Esophagus squamous epithelium (tissue), 5 donors: ENCODE results near the gene SFTPA2. TPM values are rescaled to one million over a fixed set of nuclear protein-coding genes. Genes with fewer than 3 reads are reported as not detected.
"Not testable (repeated sequence)": the region's sequence is repeated elsewhere in the genome, so short reads cannot be mapped to it uniquely, and the experiment has no call there.

Source experiments
- DNase-seq: peaks from one replicate; lab custom pipeline; 2025; lab: John Stamatoyannopoulos, UW
- H3K27ac ChIP-seq, 4 donors: fragments of 200-600 bp; sonication (generic); one replicate each; pipeline ENCODE4 v1.5.1; 2016 to 2019; ENCODE audit warnings: mild to moderate bottlenecking in 1 of 4
- H3K27me3 ChIP-seq, 4 donors: fragments of 200-600 bp; sonication (generic); 1 replicate in 3 of 4; 2 replicates in 1 of 4; pipeline versions ENCODE4 v1.5.1 to v1.6.0; 2017 to 2021; ENCODE audit warnings: antibody characterized with exemption in 1 of 4
- H3K36me3 ChIP-seq, 3 donors: fragments of 200-600 bp; sonication (generic); one replicate each; pipeline ENCODE4 v1.5.1; 2016 to 2019
- H3K4me1 ChIP-seq, 3 donors: fragments of 200-600 bp; sonication (generic); one replicate each; pipeline ENCODE4 v1.5.1; 2017 to 2019
- H3K4me3 ChIP-seq, 4 donors: fragments of 200-600 bp; sonication (generic); 1 replicate in 3 of 4; 2 replicates in 1 of 4; pipeline ENCODE4 v1.5.1; 2016 to 2019; ENCODE audit warnings: mild to moderate bottlenecking in 2 of 4, moderate library complexity in 1 of 4
- H3K9me3 ChIP-seq, 3 donors: fragments of 200-600 bp; sonication (generic); one replicate each; pipeline ENCODE4 v1.5.1; 2016 to 2019
- CTCF ChIP-seq, 6 experiments: fragments of 450-650 bp in 4 of 6; fragments of 200-600 bp in 2 of 6; sonication (generic) in 2 of 6; IDR thresholded peaks; one replicate each; pipeline ENCODE4 v1.5.1; 2016 to 2019; ENCODE audit warnings: antibody characterized with exemption in 6 of 6, mild to moderate bottlenecking in 4 of 6, moderate library complexity in 4 of 6
- POLR2A ChIP-seq, 4 donors: fragments of 450-650 bp; IDR thresholded peaks; one replicate each; pipeline ENCODE4 v1.6.1; 2017; ENCODE audit warnings: antibody characterized with exemption in 4 of 4, mild to moderate bottlenecking in 4 of 4, moderate library complexity in 3 of 4
- WGBS, 2 donors: methylation state at CpG; one replicate each; pipeline ENCODE4 v1.1.5; 2018; 5-methylcytosine and 5-hydroxymethylcytosine counted together
- intact Hi-C: fragments of 100-400 bp; cut with DNase I; formaldehyde crosslinking; loops from one replicate; pipeline ENCODE4 v1.15.0; 2022
- total RNA-seq, 4 donors: library from RNA; depleted of rRNA; stranded (reverse); fragments of >200 nt; gene quantifications; one replicate each; pipeline ENCODE4 v1.1.0, GENCODE V29; 2016
- donor health status: DM: yes; HTN: yes; CAD: no.

The SFTPA2 gene
- total RNA-seq, 4 donors from 2014 or later, result 0.27 TPM; not detected in 3

- H3K27me3 ChIP-seq, result peaks cover 0 to 5% (median 0%) of the 10 kb centered on the region in 4 donors
- H3K36me3 ChIP-seq, result no peaks in the 10 kb centered on the region
- H3K27ac ChIP-seq, result no peak overlapping the region
- no peak overlapping the region for H3K4me3 ChIP-seq
- 0 to 44% methylated on average over 1 to 3 of the region's 3 CpGs for WGBS, 2 donors
- intact Hi-C loops, result no loop called here
- H3K9me3 ChIP-seq, result no peaks in the 10 kb centered on the region
- TF ChIP-seq POLR2A (IDR thresholded peaks at IDR 0.05), result no peak
- no peak for TF ChIP-seq CTCF (IDR thresholded peaks at IDR 0.05)
- no peak for DNase-seq
- no peaks in the 10 kb centered on the region for H3K4me1 ChIP-seq
Observed at GRCh38 chr10:79547973-79548372, 12.2 kb downstream of the SFTPA2 start.

GRCh38 chr10:79547128-79547527, 13.1 kb downstream of the SFTPA2 start:
- H3K27ac ChIP-seq, DNase-seq, H3K36me3 ChIP-seq, H3K4me1 ChIP-seq, H3K4me3 ChIP-seq, intact Hi-C loops, H3K27me3 ChIP-seq, H3K9me3 ChIP-seq: not testable (repeated sequence)
- 44 to 55% methylated on average over 2 of the region's 2 CpGs for WGBS, 2 donors

- H3K4me3 ChIP-seq, H3K27me3 ChIP-seq, H3K4me1 ChIP-seq, H3K36me3 ChIP-seq, DNase-seq, H3K9me3 ChIP-seq, H3K27ac ChIP-seq, intact Hi-C loops: not testable (repeated sequence)
- WGBS, 2 donors, result 30 to 32% methylated on average over 2 of the region's 3 CpGs
Observed at GRCh38 chr10:79544926-79545659, 15.1 kb downstream of the SFTPA2 start.

GRCh38 chr10:79544408-79544807, 15.8 kb downstream of the SFTPA2 start:
- 85 to 86% methylated on average over 3 of the region's 3 CpGs for WGBS, 2 donors
- H3K9me3 ChIP-seq, intact Hi-C loops, H3K4me3 ChIP-seq, H3K27me3 ChIP-seq, H3K27ac ChIP-seq, H3K36me3 ChIP-seq, DNase-seq, H3K4me1 ChIP-seq: not testable (repeated sequence)

GRCh38 chr10:79542626-79543025, 17.6 kb downstream of the SFTPA2 start:
- DNase-seq, result no peak
- Histone ChIP-seq H3K4me3 (no peak overlapping the region), H3K36me3 (no peaks in the 10 kb centered on the region), H3K4me1 (no peaks in the 10 kb centered on the region), H3K27ac (no peak overlapping the region), H3K9me3 (no peaks in the 10 kb centered on the region), H3K27me3 (no peaks in the 10 kb centered on the region)
- intact Hi-C loops, result no loop called here
- TF ChIP-seq POLR2A (IDR thresholded peaks at IDR 0.05), result no peak
- no peak for TF ChIP-seq CTCF (IDR thresholded peaks at IDR 0.05)
- WGBS, 2 donors, result 38 to 55% methylated on average over 2 of the region's 2 CpGs

GRCh38 chr10:79540930-79541329, 19.3 kb downstream of the SFTPA2 start:
- H3K36me3 ChIP-seq, H3K4me3 ChIP-seq, DNase-seq, H3K4me1 ChIP-seq, H3K9me3 ChIP-seq, H3K27ac ChIP-seq, H3K27me3 ChIP-seq, intact Hi-C loops: not testable (repeated sequence)
- 83 to 91% methylated on average over 1 of the region's 1 CpG for WGBS, 2 donors

GRCh38 chr10:79538311-79538710, 21.9 kb downstream of the SFTPA2 start:
- H3K27ac ChIP-seq, H3K4me1 ChIP-seq, intact Hi-C loops, H3K9me3 ChIP-seq, H3K36me3 ChIP-seq, H3K27me3 ChIP-seq, H3K4me3 ChIP-seq, DNase-seq: not testable (repeated sequence)
- WGBS, 2 donors, result 60 to 69% methylated on average over 5 to 6 of the region's 6 CpGs

- intact Hi-C loops, H3K27ac ChIP-seq, H3K27me3 ChIP-seq, H3K4me1 ChIP-seq, H3K4me3 ChIP-seq, DNase-seq, H3K36me3 ChIP-seq, H3K9me3 ChIP-seq: not testable (repeated sequence)
- WGBS, 2 donors, result 67 to 100% methylated on average over 1 of the region's 5 CpGs
Observed at GRCh38 chr10:79533903-79534175, 26.4 kb downstream of the SFTPA2 start.

GRCh38 chr10:79533142-79533902, 26.9 kb downstream of the SFTPA2 start:
- H3K9me3 ChIP-seq, H3K36me3 ChIP-seq, H3K4me3 ChIP-seq, intact Hi-C loops, H3K4me1 ChIP-seq, DNase-seq, H3K27me3 ChIP-seq, H3K27ac ChIP-seq: not testable (repeated sequence)
- 85% methylated on average over 11 of the region's 11 CpGs; no CpG with 5 or more reads in 1 of the 2 donors for WGBS, 2 donors

- H3K4me3 ChIP-seq, H3K27ac ChIP-seq, H3K36me3 ChIP-seq, H3K27me3 ChIP-seq, DNase-seq, H3K4me1 ChIP-seq, intact Hi-C loops, H3K9me3 ChIP-seq: not testable (repeated sequence)
- 57% methylated on average over 1 of the region's 4 CpGs; no CpG with 5 or more reads in 1 of the 2 donors for WGBS, 2 donors
Observed at GRCh38 chr10:79528261-79528660, 31.9 kb downstream of the SFTPA2 start.
